ENCODE measurements around the gene RAD23B. TPM values are rescaled to one million over a fixed set of nuclear protein-coding genes. Genes with fewer than 3 reads are reported as not detected.

Gene RAD23B
- polyA plus RNA-seq, 1 experiment, result 229 TPM

GRCh38 chr9:107312376-107313050 lies 29.4 kb downstream of the RAD23B start:
- H3K4me3 ChIP-seq (ENCODE audit: low read depth, low read length), result no peak overlapping the region
- CTCF ChIA-PET, result interaction anchor here (1.1 to 1.4 kb wide), 2 partner anchors 29 to 153 kb away, joined by 3 to 5 read pairs; no protein-coding TSS in a partner anchor
- DNase-seq (ENCODE audit: low read depth), result peak; percentile 9
- POLR2A ChIA-PET, result no interaction called here
- peaks cover 1% of the 10 kb centered on the region for H3K36me3 ChIP-seq (ENCODE audit: control insufficient read depth, insufficient read depth, low read length)
- TF ChIP-seq CTCF (IDR thresholded peaks at IDR 0.05; ENCODE audit: insufficient read depth, low read depth, low read length), result no peak
- no peaks in the 10 kb centered on the region for H3K27me3 ChIP-seq (ENCODE audit: control insufficient read depth, insufficient read depth, low read length)

- ChIA-PET CTCF (interaction anchor here (1.1 to 1.4 kb wide), 2 partner anchors 28 to 152 kb away, joined by 3 to 5 read pairs; no protein-coding TSS in a partner anchor), POLR2A (interaction anchor here (0.6 kb wide), 1 partner anchor 9 kb away, joined by 3 read pairs; no protein-coding TSS in a partner anchor)
- no peak overlapping the region for H3K4me3 ChIP-seq (ENCODE audit: low read depth, low read length)
- no peaks in the 10 kb centered on the region for H3K27me3 ChIP-seq (ENCODE audit: control insufficient read depth, insufficient read depth, low read length)
- peaks cover 3% of the 10 kb centered on the region; the same call in 1 of the 2 replicates for H3K36me3 ChIP-seq (ENCODE audit: control insufficient read depth, insufficient read depth, low read length)
- no peak for DNase-seq (ENCODE audit: low read depth)
- TF ChIP-seq CTCF (IDR thresholded peaks at IDR 0.05; ENCODE audit: insufficient read depth, low read depth, low read length), result no peak
These were observed 30.5 kb downstream of the RAD23B start for GRCh38 chr9:107313555-107314096.

GRCh38 chr9:107314763-107315162 lies 31.7 kb downstream of the RAD23B start:
- Histone ChIP-seq H3K27me3 (ENCODE audit: control insufficient read depth, insufficient read depth, low read length) (no peaks in the 10 kb centered on the region), H3K36me3 (ENCODE audit: control insufficient read depth, insufficient read depth, low read length) (peaks cover 3% of the 10 kb centered on the region), H3K4me3 (ENCODE audit: low read depth, low read length) (no peak overlapping the region)
- TF ChIP-seq CTCF (IDR thresholded peaks at IDR 0.05; ENCODE audit: insufficient read depth, low read depth, low read length), result no peak
- no peak for DNase-seq (ENCODE audit: low read depth)
- ChIA-PET CTCF (no interaction called here), POLR2A (no interaction called here)

- no peak for TF ChIP-seq CTCF (IDR thresholded peaks at IDR 0.05; ENCODE audit: insufficient read depth, low read depth, low read length)
- Histone ChIP-seq H3K4me3 (ENCODE audit: low read depth, low read length) (no peak overlapping the region), H3K36me3 (ENCODE audit: control insufficient read depth, insufficient read depth, low read length) (peaks cover 3% of the 10 kb centered on the region), H3K27me3 (ENCODE audit: control insufficient read depth, insufficient read depth, low read length) (no peaks in the 10 kb centered on the region)
- CTCF ChIA-PET, result interaction anchor here (0.7 to 0.8 kb wide), 2 partner anchors 18 to 149 kb away, joined by 3 read pairs; no protein-coding TSS in a partner anchor
- POLR2A ChIA-PET, result no interaction called here
- no peak for DNase-seq (ENCODE audit: low read depth)
These were observed 33.9 kb downstream of the RAD23B start for GRCh38 chr9:107316795-107317661.

GRCh38 chr9:107322643-107323042 lies 39.6 kb downstream of the RAD23B start:
- no peak for TF ChIP-seq CTCF (IDR thresholded peaks at IDR 0.05; ENCODE audit: insufficient read depth, low read depth, low read length)
- Histone ChIP-seq H3K36me3 (ENCODE audit: control insufficient read depth, insufficient read depth, low read length) (peaks cover 5% of the 10 kb centered on the region), H3K4me3 (ENCODE audit: low read depth, low read length) (no peak overlapping the region), H3K27me3 (ENCODE audit: control insufficient read depth, insufficient read depth, low read length) (no peaks in the 10 kb centered on the region)
- ChIA-PET CTCF (interaction anchor here (1.0 to 2.1 kb wide), 3 partner anchors 12 to 45 kb away, joined by 3 to 8 read pairs (median 3); no protein-coding TSS in a partner anchor), POLR2A (interaction anchor here (0.7 kb wide), 1 partner anchor 9 kb away, joined by 3 read pairs; no protein-coding TSS in a partner anchor)
- DNase-seq (ENCODE audit: low read depth), result no peak
